ENCODE results near the gene NEU4.
A peak's percentile ranks its signal among the peaks of the same experiment; 100 is the strongest.

Gene NEU4

DNA sequence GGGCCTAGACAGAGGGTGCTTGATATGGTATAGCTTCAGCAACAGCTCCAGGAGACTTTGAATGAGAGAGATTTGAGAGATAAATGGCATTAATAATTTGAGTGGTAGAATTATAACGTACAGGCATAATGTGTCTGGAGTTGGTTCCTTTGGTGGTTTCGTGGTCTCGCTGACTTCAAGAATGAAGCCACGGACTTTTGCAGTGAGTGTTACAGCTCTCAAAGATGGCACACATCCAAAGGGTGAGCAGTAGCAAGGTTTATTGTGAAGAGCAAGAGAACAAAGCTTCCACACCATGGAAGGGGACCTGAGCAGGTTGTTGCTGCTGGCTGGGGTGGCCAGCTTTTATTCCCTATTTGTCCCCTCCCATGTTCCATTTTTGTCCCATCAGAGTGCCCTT lies 26.6 kb downstream of the NEU4 start:
- DNase-seq (ENCODE audit: low read depth in 2 of 2): no peak

DNA sequence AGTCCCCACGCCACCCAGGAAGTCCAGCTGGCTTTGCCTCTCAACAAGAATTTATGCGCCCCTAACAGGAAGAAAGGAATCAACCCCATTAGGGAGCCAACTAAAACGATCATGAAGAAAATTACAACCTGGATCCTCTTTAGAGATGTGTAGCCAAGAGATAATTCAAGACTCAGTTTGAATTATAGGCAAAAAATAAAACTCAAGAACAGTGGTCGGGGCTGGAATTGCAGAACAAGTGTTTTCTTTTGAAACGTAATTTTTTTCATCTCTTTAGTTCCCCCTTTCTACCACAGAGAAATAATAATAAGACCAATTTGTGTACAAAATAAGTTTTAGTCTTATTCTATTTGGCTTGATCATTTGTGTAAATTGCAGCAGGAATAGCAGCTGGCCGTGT lies 27.3 kb downstream of the NEU4 start:
- DNase-seq (ENCODE audit: low read depth in 2 of 2): no peak

DNA sequence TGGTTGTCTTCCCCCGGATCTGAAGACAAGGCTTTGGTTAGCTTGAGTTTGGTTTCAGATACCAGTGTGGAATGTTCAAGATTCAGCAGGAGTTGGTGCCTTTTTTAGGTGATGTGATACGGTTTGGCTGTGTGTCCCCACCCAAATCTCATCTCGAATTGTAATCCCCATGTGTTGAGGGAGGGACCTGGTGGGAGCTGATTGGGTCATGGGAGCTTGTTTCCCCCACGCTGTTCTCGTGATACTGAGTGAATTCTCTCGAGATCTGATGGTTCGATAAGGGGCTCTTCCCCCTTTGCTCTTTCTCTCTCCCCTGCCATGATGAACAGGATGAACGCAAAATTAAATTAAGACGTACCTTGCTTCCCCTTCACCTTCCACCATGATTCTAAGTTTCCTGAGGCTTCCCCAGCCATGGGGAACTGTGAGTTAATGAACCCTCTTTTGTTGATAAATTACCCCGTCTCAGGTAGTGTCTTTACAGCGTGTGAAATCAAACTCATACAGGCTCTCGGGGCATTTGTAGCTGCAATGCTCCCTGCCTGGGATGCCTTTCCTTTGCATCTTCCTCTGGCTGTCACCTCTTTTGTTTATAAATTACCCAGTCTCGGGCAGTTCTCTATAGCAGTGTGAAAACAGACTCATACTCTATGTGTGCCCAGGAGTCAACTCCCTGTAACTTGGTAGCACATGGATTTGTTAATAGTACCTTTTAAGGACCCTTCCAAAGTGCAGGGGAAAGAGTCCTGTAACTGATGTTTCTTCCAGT lies 28.4 kb downstream of the NEU4 start:
- no peak for DNase-seq (ENCODE audit: low read depth in 2 of 2)

DNA sequence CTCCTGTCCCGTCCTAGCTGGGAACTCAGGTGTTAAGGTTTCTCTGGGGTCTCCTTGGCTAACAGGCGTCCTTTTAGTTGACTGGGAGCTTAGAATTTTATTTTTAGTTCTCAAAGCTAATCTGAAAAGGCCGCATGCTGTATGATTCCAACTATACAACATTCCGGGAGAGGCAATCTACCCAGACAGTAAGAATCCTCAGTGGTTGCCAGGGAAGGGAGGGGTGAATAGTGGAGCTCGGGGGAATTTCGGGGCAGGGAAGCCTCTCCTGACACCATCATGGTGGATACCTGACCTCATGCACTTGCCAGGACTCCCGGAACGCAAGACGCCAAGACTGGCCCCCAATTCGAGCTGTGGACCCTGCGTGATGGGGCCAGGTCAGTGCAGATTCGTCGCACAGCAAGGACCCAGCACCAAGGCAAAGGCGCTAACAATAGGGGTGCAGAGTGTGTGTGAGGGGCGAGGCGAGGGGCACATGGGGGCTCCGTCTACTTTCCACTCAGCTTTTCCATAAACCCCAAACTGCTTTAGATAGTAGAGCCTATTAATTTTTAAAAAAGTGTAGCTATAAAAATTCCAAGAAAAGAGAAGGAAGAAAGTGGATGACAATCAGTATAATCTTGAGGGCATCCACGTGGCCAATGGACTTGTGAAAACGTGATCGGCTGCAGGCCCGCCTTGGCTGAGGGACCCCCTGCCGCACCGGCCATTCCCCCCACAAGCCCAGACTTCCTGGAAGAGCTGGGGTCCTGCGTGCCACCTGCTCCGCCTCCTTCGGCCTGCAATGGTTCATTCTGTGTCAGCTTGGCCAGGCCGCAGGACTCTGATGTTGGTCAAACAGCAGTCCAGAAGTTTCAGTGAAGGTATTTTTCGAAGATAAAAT lies 32.4 kb downstream of the NEU4 start:
- no peak for DNase-seq (ENCODE audit: low read depth in 2 of 2)

DNA sequence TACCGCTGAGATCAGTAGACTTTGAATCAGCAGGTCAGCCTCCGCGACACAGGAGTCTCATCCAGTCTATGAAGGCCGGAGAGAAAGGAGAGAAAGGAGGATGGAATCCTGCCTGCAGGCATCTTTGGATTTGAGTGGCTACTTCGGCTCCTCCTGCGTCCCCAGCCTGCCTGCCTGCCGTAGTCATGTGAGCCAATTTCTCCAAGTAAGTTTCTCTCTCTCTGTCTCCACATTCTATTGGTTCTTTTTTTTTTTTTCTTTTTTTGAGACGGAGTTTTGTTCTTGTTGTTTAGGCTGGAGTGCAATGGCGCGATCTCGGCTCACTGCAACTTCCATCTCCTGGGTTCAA lies 33.0 kb downstream of the NEU4 start:
- DNase-seq (ENCODE audit: low read depth in 2 of 2): no peak

DNA sequence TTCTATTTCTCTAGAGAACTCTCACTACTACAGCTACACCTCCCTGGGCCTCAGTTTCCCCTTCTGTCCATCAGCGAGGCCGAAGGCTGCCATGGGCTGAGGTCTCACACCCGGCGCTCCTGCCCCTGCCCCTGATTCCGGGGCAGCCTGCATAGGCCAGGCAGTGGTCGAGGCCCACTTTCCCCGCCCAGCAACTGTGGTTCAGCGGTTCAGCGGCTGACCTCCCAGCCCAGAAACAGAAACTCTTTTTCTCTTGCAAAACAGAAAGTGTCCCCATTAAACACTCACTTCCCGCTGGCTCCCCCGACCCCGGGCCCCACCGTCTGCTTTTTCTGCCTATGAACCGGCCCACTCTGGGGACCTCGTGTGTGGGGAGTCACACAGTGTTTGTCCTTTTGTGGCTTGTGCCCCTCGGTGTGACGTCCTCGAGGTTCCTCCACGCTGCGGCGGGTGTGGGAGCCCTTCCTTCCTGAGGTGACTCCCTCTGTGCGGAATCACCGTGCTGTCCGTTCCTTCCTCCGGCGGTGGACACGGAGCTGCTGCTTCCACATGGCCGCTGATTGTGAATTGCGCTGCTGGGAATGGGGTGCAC lies 33.7 kb downstream of the NEU4 start:
- no peak for DNase-seq (ENCODE audit: low read depth in 2 of 2)

DNA sequence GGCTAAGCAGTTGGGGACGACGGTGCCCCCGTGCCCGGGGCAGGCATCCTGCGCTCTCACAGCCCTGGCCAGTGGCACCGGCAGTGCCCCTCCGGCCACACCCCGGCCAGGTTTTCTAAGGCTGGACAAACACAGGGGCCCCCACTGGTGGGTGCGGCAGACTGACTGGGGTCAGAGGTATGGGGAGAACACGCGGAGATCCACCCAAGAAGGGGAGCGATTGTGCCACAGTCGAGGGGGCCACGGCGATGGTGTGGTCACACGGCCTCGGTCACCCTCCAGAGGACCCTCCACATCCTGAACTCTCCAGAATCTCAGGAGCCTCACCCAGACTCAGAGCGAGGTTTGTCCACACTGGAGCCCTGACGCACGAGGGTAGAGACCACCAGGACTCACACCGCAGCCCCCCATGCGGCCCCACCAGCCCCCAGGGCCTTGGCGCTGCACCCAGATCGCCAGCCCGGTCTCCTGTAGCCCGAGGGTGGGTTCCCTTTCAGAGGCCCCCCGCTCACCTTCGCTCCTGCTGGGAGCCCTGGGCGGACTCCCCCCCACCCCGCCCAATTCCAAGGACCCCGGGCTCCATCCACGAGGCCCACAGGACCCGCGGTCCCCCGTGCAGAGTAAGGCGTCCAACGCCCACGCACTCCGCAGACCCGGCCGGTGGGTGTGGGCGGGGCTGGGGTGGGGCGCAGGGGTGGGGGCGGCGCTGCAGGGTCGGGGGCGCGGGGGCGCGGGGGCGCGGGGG lies 34.5 kb downstream of the NEU4 start:
- no peak for DNase-seq (ENCODE audit: low read depth in 2 of 2)

DNA sequence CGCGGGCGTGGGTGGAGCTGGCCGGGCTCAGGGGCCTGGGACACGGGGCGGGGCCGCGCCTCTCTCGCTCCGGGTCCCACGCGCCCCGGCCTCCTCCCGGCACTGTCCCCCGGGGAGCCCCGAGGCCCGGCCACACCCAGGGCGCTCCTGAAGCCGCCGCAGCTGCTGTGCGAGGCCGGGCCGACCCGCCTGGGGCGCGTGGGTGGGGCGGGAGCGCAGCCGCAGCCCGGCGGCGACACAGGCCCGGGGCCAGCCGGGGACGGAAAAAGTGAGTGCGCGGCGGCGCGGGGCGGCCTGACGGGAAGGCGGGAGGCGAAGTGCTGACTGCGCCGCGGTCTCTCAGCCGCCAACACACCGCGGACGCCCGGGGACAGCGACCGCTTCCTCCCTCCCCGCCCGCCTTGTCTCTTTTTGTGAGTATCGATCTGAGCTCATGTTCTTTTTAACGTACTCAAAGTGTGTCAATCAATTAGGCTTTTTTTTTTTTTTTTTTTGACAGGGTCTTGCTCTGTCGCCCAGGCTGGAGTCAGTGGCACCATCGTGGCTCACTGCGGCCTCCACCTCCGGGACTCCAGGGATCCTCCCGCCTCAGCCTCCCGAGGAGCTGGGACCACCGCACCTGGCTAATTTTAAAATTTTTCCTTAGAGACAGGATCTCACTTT lies 35.2 kb downstream of the NEU4 start:
- DNase-seq (ENCODE audit: low read depth in 2 of 2): peak; percentile 55 to 74

DNA sequence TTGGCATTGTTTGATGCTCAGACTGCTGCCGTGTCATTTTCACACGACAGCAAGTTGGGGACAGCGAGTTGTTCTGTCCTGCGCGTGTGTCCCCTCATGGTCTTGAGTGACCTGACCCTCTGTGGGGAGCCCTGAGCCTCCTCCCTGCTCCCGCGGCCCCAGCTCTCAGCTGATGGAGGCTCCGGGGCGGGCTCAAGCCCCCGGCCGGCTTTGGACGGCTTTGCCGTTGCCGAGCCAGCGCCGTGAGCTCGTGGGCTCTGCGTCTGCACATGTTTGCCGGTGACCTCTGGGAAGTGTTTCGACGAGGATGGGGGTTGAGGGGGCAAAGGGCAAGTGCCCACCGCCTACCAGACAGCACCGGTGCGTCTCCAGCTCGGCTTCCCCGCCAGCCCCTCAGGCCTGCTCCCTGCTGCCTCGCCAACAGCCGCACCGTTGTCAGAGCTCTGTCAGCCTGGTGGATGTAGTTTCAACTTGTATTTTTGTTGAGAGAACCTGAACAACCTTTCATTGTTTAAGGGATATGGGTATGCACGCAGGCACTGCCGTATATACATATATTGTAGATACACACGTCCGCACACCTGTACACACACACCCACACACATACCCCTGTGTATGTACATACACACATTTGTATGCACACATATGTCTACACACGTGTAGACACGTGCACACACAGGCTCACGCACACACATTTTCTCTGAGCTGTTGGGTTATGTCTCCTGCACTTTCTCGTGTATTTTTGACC lies 36.0 kb downstream of the NEU4 start:
- no peak for DNase-seq (ENCODE audit: low read depth in 2 of 2)

DNA sequence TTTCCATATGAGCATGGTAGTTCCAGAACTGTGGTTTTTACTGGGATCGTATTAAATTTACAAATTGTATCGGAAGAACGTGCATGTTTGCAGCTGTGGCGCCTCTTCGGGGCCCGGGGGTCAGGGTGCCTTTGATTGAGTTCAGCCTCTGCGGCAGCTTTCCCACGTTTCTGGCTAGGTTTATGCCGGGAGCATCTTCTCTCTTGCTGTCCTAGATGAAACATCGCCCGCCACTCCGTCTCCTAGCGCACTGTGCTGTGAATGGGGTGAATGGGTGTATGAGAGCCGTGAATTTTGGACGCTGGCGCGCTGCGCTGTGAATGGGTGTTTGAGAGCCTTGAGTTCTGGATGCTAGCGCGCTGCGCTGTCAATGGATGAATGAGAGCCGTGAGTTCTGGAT lies 37.4 kb downstream of the NEU4 start:
- DNase-seq (ENCODE audit: low read depth in 2 of 2): no peak

DNA sequence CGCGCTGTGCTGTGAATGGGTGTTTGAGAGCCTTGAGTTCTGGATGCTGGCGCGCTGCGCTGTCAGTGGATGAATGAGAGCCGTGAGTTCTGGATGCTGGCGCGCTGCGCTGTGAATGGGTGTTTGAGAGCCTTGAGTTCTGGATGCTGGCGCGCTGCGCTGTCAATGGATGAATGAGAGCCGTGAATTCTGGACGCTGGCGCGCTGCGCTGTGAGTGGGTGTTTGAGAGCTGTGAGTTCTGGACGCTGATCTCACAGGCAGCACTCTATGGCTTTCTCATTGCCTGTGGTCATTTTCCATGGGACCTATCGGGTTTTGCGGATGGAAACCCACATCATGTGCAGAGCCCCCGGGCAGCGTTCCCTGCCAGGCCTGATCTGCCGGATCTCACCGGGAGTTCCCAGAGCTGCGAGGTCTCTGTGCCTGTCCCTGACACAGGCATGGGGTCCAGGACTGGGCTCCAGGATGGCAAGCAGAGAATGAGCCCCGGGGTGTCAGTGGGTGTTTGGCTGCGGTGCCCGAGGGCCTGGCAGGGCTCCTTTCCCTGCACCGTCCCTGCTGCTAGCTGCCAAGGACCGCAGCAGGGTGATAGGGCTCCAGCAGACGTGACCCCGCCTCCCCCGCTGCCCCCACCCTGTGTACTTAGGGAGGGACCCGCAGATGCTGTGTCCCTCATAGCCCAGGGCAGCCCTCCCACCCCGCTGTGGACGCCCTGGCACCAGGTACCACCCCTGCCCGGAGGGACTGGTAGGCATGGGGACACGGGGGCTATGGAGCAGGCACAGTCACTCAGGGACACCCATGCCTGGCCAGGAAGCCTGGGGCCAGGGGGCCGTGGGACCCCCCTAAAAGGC lies 40.0 kb downstream of the NEU4 start:
- DNase-seq (ENCODE audit: low read depth in 2 of 2): no peak

DNA sequence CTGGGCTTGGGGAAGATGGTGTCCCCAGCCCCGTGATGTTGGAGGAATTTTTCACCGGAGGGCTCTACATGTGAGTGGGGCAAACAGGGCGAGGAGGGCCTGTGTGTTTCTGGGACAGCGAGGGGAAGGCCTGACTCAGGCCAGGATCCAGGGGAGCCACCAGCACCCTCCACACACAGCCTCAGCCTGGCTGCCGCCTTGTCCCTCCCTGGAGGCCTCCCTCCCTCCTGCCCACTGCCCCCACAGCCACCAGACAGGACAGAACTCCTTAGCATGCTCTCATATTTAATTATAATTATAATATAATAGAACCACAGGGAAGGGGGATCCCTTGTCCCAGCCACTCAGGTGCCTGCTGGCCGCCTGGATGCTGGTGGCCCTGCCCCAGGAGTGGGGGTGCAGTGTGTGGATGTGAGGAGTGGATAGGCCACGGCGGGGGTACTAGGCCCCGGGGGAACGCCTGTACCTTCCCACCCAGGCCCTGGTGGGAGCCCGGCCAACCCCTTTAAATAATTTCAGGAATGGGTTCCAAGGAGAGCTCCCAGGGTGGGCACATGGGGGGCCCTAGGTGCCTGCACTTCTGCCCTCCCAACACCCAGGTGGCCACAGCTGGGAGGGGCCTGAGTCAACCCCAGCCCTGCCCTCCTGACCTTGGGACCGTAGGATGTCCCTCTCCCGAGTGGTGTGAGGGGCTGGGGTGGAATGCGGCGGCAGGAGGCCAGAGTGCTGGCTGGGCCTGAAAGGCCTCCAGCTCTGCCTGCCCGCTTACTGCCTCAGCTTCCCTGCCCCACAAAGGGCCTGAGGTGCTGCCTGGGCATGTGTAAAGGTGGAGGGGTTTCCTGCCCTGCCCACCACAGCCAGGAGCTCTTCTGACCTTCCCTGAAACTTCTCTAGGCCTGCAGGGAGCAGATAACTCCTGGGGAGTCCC lies 40.9 kb downstream of the NEU4 start:
- no peak for DNase-seq (ENCODE audit: low read depth in 2 of 2)

DNA sequence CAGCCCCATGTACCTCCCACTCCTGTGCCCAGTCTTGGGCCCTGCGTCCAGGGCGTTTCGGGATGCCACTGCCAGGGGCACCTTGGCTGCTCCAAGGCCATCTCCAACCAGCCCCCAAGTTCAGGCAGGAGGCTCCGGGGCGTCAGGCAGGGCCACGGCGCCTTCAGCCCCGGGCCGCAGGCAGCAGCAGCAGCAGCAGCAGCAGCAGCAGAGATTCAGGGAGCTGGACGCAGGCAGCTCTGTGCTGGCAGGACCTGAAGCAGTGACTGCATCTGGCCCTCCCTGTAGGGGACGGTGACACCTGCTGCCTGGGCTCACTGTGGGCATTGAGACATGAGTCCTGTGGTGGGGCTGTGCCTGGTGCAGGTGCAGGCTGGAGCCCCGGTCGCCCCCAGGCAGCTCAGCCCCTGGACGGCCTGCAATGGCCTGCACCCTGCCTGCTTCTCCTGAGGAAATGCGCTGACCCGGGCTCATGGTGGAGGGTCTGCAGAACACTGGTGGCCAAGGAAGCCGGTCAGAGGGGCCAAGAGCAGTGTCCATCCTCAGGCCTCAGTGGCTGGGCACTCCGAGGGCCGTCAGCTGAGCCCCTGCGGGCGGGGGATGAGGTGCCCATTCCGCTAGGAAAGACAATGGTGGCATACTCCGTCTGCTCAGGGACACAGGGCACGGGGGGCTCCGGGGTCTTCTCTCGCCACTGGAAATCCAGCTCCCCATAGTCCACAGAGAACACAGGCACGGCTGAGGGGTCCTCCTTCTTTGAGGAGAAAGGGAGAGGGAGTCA lies 41.7 kb downstream of the NEU4 start:
- DNase-seq (ENCODE audit: low read depth in 2 of 2): no peak

DNA sequence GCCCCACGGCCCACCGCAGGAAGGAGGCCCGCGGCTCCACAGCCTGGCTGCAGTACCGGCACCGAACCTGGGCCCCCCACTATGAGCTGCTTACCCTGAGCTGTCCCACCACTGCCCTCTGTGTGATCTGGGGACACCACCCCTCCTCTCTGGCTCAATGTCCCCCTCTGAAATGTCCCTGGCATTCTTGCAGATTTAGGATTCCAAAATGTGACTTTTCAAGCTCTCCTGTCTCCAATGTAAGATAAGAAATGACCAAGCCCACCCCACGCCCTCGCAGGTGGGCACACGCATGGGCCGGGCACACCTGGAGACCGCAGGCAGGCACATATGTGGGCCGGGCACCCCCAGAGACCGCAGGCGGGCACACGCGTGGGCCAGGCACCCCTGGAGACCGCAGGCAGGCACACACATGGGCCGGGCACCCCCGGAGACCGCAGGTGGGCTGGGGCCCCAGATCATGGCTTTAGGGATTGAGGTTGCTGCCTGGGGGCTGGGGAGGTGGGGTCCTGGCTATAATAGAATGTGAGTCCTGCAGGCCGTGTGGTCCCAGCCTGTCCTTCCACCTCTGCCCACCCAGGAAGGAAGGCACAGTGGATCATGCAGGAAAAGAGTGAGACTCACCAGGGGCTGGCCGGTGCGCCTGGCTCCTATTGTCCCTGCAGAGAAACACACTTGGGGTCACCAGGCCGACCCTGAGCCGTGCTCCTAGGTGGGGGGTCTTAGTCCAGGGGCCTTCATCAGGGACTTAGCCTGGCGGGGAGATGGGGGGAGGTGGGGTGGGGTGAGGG lies 42.5 kb downstream of the NEU4 start:
- no peak for DNase-seq (ENCODE audit: low read depth in 2 of 2)

DNA sequence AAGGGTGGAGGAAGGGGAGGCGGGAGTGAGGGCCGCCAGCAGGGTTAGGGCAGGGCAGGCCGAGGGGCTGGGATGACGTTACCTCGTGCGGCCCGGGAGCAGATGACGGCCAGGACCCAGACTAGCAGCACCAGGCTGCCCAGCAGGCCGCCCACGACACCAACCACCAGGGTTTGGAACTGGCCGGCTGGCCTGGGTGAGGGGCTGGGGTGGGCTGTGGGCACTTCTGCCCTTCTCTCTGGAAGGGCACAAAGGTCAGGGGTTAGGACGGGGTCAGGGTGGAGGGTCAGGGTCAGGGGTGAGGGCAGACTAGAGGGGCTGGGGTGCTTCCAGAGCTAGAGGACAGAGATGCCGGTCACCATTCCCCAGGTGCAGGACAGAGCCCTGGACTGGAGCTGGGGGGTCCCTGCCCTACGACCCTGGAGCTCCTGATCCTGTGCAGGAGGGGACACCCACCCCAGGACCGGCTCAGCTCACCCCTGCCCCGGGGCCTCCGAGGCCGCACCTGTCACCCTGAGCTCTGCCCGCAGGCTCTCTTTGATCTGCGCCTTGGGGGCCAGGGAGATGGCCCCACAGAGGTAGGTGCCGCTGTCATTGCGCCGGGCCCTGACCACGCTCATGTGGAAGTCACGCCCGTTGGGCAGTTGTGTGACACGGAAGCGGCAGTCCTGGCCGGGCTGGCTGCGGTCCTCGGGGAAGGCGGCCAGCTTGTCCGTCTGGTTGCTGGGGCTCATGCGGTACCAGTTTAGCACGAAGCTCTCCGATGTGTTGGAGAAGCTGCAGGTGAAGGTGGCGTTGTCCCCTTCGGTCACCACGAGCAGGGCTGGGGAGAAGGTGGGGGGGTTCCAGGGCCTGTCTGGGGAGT lies 43.4 kb downstream of the NEU4 start:
- DNase-seq (ENCODE audit: low read depth in 2 of 2): no peak

DNA sequence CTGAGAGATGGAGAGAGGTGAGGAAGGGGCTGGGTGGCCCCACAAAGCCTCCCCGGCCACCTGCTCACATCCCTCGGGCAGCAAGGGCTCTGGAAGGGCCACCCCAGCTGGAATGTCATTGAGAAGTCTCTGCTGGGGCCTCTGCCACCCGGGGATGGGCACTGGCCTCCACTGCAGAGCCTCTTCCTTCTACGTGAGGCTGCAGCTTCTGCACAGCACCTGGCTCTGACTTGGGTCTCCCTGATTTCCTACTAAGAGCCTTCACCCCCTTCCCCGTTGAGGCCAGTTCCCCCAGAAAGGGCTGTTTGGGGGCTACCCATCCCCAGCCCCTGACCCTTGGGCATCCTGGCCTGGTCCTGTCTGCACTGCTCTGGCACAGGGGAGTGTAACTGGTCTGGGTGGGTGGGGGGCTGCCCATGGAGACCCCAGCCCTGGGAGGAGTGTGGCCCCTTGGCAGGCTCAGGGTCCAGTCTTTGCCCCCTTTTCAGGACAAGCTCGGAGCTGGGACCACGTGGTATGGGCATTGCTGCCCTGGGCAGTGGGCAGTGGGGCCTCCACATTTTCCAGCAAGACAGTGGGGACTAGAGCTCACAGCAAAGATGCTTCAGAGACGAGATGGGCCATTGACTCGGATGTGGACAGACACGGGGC lies 44.1 kb downstream of the NEU4 start:
- DNase-seq (ENCODE audit: low read depth in 2 of 2): no peak

Measured in stimulated activated CD4-positive, alpha-beta T cell treated with anti-CD3 and anti-CD28 coated beads, Interleukin-1b, Interleukin-23, amount 100 ng/mL, for 1 hour (primary cell).